NT2/D1 (cell line): ENCODE measurements around the gene QDPR.

Source experiments
- SUZ12 ChIP-seq: IDR thresholded peaks from 2 replicates; pipeline ENCODE4 v1.6.1; 2011; ENCODE audit not compliant: insufficient read length, insufficient read depth; ENCODE audit errors: extremely low read depth
- YY1 ChIP-seq: IDR thresholded peaks from 2 replicates; pipeline ENCODE4 v1.6.1; 2011; ENCODE audit not compliant: insufficient read length, insufficient read depth

DNA sequence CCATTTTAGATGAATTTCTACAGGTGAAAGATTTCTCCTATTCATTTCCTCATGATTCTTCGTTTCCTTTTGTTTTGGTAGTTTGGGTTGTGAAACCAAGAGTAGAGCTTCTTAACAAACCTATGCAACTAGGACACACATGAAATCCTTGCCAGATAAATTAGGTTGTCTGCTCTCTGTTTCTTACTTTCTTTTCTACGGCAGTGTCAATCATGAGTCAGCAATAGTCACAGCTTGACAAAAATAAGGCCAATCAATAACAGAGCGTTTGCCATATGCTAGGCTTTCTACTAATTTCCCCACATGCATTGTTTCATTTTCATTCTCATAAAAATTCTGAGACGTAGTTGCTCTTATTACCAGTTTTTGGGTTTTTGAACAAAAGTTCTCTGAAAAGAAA lies 23.4 kb upstream of the QDPR start:
- TF ChIP-seq YY1, result no peak
- TF ChIP-seq SUZ12, result no peak
